ENCODE results near the gene IQCE.

The IQCE gene

DNA sequence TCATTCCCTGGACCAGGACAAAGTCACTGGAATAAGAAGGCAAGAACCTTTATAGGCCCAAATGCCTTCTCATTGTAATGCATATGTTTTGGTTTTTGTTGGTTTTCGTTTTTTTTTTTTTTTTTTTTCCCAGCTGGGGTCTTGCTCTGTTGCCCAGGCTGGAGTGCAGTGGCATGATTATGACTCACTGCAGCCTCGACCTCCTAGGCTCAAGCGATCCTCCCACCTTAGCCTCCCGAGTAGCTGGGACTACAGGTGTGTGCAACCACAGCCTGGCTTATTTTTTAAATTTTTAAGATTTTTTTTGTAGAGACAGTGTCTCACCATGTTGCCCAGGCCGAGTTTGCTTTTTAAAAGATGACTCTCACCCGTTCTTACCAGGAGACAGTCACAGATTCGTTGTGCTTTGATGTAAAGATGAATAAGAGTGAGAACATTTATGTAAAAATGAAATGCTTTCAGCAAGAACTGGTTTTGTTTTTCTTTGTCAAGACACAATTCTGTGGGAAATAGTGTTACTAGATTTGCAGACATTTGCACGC lies 7.6 kb downstream of the IQCE start:
- TF ChIP-seq, protein P1, sequence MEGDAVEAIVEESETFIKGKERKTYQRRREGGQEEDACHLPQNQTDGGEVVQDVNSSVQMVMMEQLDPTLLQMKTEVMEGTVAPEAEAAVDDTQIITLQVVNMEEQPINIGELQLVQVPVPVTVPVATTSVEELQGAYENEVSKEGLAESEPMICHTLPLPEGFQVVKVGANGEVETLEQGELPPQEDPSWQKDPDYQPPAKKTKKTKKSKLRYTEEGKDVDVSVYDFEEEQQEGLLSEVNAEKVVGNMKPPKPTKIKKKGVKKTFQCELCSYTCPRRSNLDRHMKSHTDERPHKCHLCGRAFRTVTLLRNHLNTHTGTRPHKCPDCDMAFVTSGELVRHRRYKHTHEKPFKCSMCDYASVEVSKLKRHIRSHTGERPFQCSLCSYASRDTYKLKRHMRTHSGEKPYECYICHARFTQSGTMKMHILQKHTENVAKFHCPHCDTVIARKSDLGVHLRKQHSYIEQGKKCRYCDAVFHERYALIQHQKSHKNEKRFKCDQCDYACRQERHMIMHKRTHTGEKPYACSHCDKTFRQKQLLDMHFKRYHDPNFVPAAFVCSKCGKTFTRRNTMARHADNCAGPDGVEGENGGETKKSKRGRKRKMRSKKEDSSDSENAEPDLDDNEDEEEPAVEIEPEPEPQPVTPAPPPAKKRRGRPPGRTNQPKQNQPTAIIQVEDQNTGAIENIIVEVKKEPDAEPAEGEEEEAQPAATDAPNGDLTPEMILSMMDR (IDR thresholded peaks at IDR 0.05; ENCODE audit: extremely low read depth, missing control alignments) = no peak
- no peak for DNase-seq (ENCODE audit: low spot score)

DNA sequence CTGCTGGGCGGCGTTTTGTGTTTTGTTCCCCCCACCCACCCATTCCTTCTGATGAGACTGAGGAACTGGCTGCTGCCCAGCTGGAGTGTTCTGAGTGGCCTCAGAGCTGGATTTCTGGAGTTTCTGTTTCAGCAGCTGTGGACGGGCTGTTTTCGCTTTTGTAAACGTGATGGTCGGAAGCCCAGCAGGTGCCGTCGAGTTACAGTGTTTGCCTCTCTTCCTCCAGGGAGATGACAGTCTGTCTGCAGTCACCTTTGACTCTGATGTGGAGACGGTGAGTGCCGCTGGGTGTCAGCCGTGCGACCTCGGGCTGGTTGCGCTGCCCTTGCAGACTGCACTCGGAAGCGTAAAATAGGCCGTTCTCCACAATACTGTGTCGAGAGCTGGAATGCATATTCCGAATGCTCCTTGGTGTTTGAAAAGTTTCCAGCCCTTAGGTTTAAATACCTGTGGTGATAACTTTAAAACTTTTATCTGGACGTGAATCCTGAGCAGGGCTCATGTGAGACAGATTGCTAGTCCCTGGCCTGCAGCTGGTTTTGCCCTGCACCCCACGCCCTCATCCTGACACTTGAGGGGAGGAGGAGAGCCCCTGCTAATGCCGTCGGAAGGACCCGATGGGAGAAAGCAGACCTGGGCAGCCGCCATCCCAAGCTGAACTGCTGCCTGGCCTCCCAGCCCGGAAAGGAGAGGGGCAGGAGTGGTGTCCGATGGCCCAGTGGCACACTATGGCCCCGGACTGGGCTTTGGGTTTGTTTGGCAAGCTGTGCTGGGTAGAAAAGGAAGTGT lies 8.3 kb downstream of the IQCE start:
- TF ChIP-seq, protein P1 (IDR thresholded peaks at IDR 0.05; ENCODE audit: extremely low read depth, missing control alignments) = no peak
- DNase-seq (ENCODE audit: low spot score) = peak; percentile 58

DNA sequence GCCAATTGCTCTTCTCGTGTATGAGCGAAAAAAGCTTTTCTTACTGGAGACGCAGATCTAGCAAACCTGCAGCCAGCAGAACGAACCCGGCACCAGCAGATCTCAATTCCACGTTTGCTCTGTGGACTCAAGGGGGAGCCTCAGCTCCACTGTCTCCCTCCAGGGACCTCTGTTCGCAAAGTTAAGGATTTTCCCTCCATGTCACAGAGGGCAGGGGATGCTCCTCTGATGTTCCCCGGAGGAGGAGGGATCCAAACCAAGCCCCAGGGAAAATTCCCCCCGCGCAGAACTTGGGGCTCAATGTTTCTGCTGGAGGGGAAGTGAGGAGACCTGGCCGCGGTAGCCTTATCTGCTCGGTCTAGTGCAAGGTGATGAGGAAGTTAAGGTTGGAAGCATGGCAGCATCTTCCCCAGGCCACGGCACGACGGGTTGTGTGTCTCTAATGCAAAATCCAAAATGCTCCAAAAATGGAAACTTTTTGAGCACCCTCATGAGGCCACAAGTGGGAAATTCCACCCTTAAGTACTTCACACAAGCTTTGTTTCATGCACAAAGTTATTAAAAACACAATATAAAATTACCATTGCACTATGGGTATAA lies 9.0 kb downstream of the IQCE start:
- no peak for DNase-seq (ENCODE audit: low spot score)
- TF ChIP-seq, protein P1 (IDR thresholded peaks at IDR 0.05; ENCODE audit: extremely low read depth, missing control alignments) = no peak

DNA sequence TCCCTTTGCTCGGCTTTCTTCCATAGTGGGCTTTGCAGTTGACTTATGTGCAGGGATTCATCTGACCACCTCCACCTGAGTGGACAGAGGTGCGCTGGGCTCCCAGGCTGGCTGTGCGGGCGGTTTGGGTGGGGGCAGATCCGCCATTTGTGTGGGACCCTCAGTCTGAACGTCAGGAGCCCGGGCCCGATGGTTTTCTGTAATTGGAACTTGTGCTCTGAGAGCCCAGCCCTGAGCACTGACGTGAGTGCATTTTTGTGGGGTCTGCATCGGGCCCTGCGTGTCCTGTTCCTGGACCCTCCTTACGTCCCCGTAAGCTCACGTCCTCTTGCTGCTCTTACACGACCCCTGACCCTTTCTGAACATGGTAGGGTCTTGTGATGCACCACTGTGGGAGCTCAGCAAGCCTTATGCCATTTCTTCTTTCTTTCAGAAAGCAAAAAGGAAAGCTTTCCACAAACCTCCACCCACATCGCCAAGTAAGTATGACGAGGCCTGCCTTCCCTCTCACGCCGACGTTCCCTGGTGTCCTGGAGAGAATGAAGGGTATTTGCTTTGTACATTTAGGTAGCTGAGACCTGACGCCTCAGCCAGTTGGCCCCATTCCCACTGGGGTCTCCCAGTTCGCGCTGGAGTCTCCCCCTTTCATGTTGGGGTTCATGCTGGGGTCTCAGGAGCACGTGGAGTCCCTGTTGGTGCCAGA lies 9.9 kb downstream of the IQCE start:
- TF ChIP-seq, protein P1 (IDR thresholded peaks at IDR 0.05; ENCODE audit: extremely low read depth, missing control alignments) = no peak
- DNase-seq (ENCODE audit: low spot score) = no peak

DNA sequence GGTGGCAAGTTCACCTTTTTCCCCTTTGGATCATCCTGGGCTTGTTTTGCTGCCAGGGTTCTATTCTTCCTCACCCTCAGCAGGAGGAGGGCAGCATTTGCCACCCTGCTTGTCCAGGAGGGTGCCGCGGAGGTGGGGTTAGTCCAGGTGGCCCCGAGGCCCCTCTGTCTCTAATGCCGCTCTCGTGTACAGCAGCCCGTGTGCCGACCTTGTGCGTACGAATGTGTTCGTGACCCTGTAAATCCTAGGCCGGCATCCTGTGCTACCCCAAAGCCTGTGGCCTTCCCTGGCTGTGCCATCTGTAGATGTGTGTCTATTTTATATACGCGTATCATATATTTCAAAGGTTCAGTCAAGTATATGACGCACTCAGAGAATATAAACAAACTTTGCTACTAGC lies 10.6 kb downstream of the IQCE start:
- TF ChIP-seq, protein P1 (IDR thresholded peaks at IDR 0.05; ENCODE audit: extremely low read depth, missing control alignments) = no peak
- no peak for DNase-seq (ENCODE audit: low spot score)

DNA sequence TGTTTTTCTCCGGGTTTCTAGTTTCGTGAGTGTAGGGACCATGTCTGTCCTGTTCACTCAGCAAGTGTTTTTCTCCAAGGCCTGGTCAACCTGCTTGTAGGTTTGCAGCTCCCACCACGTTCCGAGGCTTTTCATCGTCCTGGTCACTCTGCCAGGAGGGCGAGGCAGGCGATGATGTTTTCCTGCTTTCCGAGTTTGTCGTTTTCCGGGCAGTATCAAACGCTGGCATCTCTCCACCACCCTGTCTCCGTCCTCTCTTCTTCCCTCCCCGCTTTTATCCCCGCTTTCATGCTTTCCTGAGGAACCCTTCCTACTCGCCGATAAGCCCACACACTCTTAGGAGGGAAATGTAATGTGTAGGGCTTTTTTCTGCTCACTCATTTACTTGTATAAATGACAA lies 11.2 kb downstream of the IQCE start:
- DNase-seq (ENCODE audit: low spot score) = no peak
- TF ChIP-seq, protein P1 (IDR thresholded peaks at IDR 0.05; ENCODE audit: extremely low read depth, missing control alignments) = no peak

DNA sequence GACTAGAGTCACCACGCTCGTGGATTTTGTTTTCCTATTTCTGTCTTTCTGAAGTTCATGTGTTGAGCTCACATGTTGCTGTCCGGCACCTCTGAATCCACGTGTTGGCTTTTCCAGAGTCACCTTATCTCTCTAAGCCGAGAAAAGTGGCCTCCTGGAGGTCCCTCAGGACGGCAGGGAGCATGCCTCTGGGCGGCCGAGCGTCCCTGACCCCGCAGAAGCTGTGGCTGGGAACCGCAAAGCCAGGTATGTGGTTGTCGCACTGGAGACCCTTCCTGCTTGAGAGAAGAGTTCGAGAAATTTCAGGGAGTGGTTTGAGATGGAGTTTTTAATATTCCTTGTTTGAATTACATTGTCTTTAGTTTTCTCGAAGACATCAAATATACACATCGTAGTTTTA lies 12.6 kb downstream of the IQCE start:
- TF ChIP-seq, protein P1 (IDR thresholded peaks at IDR 0.05; ENCODE audit: extremely low read depth, missing control alignments) = no peak
- DNase-seq (ENCODE audit: low spot score) = no peak

All from GM20000 (cell line).